Caco-2 (cell line): ENCODE data around the gene ANKRD9. TPM values are rescaled to one million over a fixed set of nuclear protein-coding genes. Genes with fewer than 3 reads are reported as not detected.

ENCODE experiments used
- BruUV-seq: library from RNA; stranded (reverse); fragments of 400-500 nt; replicated peaks from 2 replicates; lab custom pipeline; 2021; lab: Mats Ljungman, UMichigan
- CTCF ChIA-PET: fragments of 300-600 bp; sonication (Branson Sonifier 250); formaldehyde crosslinking; loops from one replicate; lab custom pipeline; 2022; ENCODE audit warnings: antibody characterized with exemption; lab: Charles Lee
- POLR2A ChIA-PET: fragments of 300-600 bp; sonication (Branson Sonifier 250); formaldehyde crosslinking; loops from one replicate; lab custom pipeline; 2022; ENCODE audit warnings: antibody characterized with exemption; lab: Charles Lee
- DNase-seq, 2 experiments: peaks; one replicate each; pipeline versions ENCODE4 v3.0.0 to v3.0.0-alpha.2; 2020 to 2022
- H3K27me3 ChIP-seq: replicated peaks from 2 replicates; pipeline ENCODE4 v1.6.0; 2011; ENCODE audit warnings: low read length; ENCODE audit not compliant: control insufficient read depth, insufficient read depth
- H3K36me3 ChIP-seq: 2 replicates; pipeline ENCODE4 v1.5.1; 2011; ENCODE audit warnings: low read length; ENCODE audit not compliant: control insufficient read depth, insufficient read depth
- H3K4me1 ChIP-seq: fragments of 250-450 bp; sonication (Bioruptor Pico); 2 replicates; pipeline ENCODE4 v1.5.1; 2020; ENCODE audit warnings: mild to moderate bottlenecking
- H3K4me3 ChIP-seq: 2 replicates; pipeline ENCODE4 v1.5.1; 2011; ENCODE audit warnings: low read depth, mild to moderate bottlenecking, control low read depth, low read length
- H3K9me3 ChIP-seq: fragments of 250-450 bp; sonication (Bioruptor Pico); 2 replicates; pipeline ENCODE4 v1.5.1; 2020; ENCODE audit warnings: mild to moderate bottlenecking, moderate library complexity
- H3K27ac Mint-ChIP-seq: one replicate; pipeline ENCODE4 v1.8.0; 2022; ENCODE audit warnings: mixed read lengths; ENCODE audit not compliant: unreplicated experiment
- H3K27me3 Mint-ChIP-seq: one replicate; pipeline ENCODE4 v1.8.0; 2022; ENCODE audit warnings: mixed read lengths; ENCODE audit not compliant: insufficient read depth, unreplicated experiment
- H3K36me3 Mint-ChIP-seq: one replicate; pipeline ENCODE4 v1.8.0; 2022; ENCODE audit warnings: mild to moderate bottlenecking, mixed read lengths; ENCODE audit not compliant: insufficient read depth, unreplicated experiment
- H3K4me1 Mint-ChIP-seq: one replicate; pipeline ENCODE4 v1.8.0; 2022; ENCODE audit warnings: low read depth, mixed read lengths; ENCODE audit not compliant: unreplicated experiment
- H3K4me3 Mint-ChIP-seq: one replicate; pipeline ENCODE4 v1.8.0; 2022; ENCODE audit warnings: mild to moderate bottlenecking, moderate library complexity, mixed read lengths; ENCODE audit not compliant: unreplicated experiment
- H3K9me3 Mint-ChIP-seq: one replicate; pipeline ENCODE4 v1.8.0; 2022; ENCODE audit warnings: mixed read lengths; ENCODE audit not compliant: unreplicated experiment
- intact Hi-C: fragments of 100-400 bp; cut with micrococcal nuclease; formaldehyde crosslinking; loops from one replicate; pipeline ENCODE4 v1.10.0; 2022; ENCODE audit not compliant: unreplicated experiment
- total RNA-seq: library from RNA; stranded (reverse); gene quantifications from 2 replicates; pipeline ENCODE4 v1.2.3, GENCODE V29; 2022
- TF ChIP-seq, protein P1 (sequence below), 2 experiments: fragments of 200-600 bp in 1 of 2; IDR thresholded peaks; 1 replicate in 1 of 2; 2 replicates in 1 of 2; pipeline versions ENCODE4 v1.5.1 to v1.8.0; 2011 to 2022; ENCODE audit warnings: antibody characterized with exemption in 1 of 2, control low read depth in 1 of 2, inconsistent platforms in 1 of 2, low read depth in 1 of 2, low read length in 1 of 2, mild to moderate bottlenecking in 1 of 2, moderate library complexity in 1 of 2; ENCODE audit not compliant: insufficient read depth in 1 of 2, severe bottlenecking in 1 of 2, unreplicated experiment in 1 of 2

ANKRD9 gene
- total RNA-seq, 1 experiment from 2014 or later: 15.0 TPM

DNA sequence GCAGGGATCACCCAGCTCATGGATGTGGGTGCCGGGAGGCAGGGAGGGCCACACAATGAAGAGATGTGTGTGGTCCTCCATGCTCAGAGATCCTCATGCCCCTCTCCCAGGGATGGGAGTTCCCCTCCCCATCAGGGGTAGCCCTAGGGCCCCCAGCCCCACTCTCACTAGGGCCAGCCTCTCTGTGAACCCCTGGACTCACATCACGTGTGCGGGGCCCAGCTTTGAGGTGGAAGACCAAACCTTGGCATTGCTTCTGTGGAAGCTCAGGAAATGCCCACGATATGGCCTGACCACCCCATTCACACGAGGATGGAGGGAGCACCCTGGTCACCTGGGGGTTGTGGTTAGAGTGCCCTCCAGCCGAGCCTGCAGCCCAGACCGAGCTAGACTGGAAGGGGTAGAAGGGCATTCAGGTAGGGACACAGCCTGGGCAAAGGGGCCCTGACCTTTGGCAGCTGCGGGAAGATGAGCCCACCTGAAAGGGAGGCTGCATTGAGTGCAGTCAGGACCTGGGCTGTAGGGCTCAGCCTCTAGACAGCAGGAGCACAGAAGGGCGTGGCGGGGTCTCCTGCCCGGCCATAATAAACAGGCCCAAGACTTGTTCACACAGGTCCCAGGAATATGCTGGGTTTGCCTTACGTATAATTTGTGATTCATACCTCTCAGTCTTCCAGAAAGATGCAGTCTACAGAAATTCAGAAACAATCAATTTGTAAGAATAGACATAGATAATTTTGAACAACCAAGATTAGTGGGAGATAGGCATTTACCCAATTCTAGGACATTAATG, 48.1 kb upstream of the ANKRD9 start:
- Histone ChIP-seq H3K4me1 (peaks cover 12% of the 10 kb centered on the region), H3K36me3 (no peaks in the 10 kb centered on the region), H3K4me3 (no peak overlapping the region), H3K9me3 (no peaks in the 10 kb centered on the region), H3K27me3 (no peaks in the 10 kb centered on the region)
- Mint-ChIP-seq H3K4me1 (no peaks in the 10 kb centered on the region), H3K27ac (no peak overlapping the region), H3K4me3 (no peak overlapping the region), H3K36me3 (no peaks in the 10 kb centered on the region), H3K27me3 (no peaks in the 10 kb centered on the region), H3K9me3 (no peaks in the 10 kb centered on the region)
- TF ChIP-seq, protein P1, sequence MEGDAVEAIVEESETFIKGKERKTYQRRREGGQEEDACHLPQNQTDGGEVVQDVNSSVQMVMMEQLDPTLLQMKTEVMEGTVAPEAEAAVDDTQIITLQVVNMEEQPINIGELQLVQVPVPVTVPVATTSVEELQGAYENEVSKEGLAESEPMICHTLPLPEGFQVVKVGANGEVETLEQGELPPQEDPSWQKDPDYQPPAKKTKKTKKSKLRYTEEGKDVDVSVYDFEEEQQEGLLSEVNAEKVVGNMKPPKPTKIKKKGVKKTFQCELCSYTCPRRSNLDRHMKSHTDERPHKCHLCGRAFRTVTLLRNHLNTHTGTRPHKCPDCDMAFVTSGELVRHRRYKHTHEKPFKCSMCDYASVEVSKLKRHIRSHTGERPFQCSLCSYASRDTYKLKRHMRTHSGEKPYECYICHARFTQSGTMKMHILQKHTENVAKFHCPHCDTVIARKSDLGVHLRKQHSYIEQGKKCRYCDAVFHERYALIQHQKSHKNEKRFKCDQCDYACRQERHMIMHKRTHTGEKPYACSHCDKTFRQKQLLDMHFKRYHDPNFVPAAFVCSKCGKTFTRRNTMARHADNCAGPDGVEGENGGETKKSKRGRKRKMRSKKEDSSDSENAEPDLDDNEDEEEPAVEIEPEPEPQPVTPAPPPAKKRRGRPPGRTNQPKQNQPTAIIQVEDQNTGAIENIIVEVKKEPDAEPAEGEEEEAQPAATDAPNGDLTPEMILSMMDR (IDR thresholded peaks at IDR 0.05; ENCODE audit: insufficient read depth in 1 of 2, low read depth in 1 of 2, low read length in 1 of 2, severe bottlenecking in 1 of 2, unreplicated experiment in 1 of 2): no peak
- ChIA-PET CTCF (interaction anchor here (0.7 kb wide), 1 partner anchor 17 kb away, joined by 3 read pairs; no protein-coding TSS in a partner anchor), POLR2A (no interaction called here)
- intact Hi-C loops: no loop called here
- no peak for DNase-seq
- BruUV-seq: no TSS peak

DNA sequence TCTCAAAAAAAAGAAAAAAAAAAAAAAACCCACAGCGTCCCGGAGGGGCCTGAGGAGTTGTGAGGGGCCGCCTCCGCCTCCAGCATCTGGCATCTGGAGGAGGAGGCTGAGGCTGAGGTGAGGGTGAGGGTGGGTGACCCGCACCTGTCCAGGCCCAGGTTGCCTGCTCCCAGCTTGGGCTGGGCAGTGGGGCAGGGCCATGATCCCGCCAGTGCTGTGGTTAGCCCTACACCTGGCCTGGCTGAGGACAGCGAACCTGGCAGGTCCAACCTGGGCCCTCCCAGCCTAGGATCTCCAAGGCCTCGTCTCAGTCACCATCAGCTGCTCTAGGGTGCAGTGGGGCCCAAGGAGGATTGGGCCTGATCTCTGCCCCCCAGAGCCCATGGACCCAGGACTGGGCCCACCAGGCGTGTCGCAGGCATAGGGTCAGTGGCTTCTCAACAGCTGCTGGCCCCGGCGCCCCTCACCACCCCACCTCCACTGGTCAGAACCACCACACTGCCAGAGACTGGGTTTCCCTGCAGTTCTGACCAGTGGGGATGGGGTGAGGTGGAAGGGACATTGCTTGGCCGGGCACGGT, 46.6 kb upstream of the ANKRD9 start:
- POLR2A ChIA-PET: no interaction called here
- Mint-ChIP-seq H3K27ac (no peak overlapping the region), H3K27me3 (no peaks in the 10 kb centered on the region), H3K4me3 (no peak overlapping the region), H3K9me3 (no peaks in the 10 kb centered on the region), H3K36me3 (no peaks in the 10 kb centered on the region), H3K4me1 (no peaks in the 10 kb centered on the region)
- TF ChIP-seq, protein P1 (IDR thresholded peaks at IDR 0.05; ENCODE audit: insufficient read depth in 1 of 2, low read depth in 1 of 2, low read length in 1 of 2, severe bottlenecking in 1 of 2, unreplicated experiment in 1 of 2): no peak
- Histone ChIP-seq H3K27me3 (no peaks in the 10 kb centered on the region), H3K36me3 (no peaks in the 10 kb centered on the region), H3K4me1 (peaks cover 25% of the 10 kb centered on the region), H3K9me3 (no peaks in the 10 kb centered on the region), H3K4me3 (no peak overlapping the region)
- CTCF ChIA-PET: no interaction called here
- no peak for DNase-seq
- intact Hi-C loops: no loop called here
- BruUV-seq: no TSS peak

GRCh38 chr14:102554821-102555819, 45.5 kb upstream of the ANKRD9 start:
- Histone ChIP-seq H3K36me3 (no peaks in the 10 kb centered on the region), H3K9me3 (no peaks in the 10 kb centered on the region), H3K4me1 (peaks cover 32% of the 10 kb centered on the region), H3K27me3 (no peaks in the 10 kb centered on the region), H3K4me3 (no peak overlapping the region)
- TF ChIP-seq, protein P1 (IDR thresholded peaks at IDR 0.05; ENCODE audit: insufficient read depth in 1 of 2, low read depth in 1 of 2, low read length in 1 of 2, severe bottlenecking in 1 of 2, unreplicated experiment in 1 of 2): no peak
- H3K4me1 Mint-ChIP-seq: no peaks in the 10 kb centered on the region
- BruUV-seq: no TSS peak
- no peak for DNase-seq
- no peak overlapping the region for H3K4me3 Mint-ChIP-seq
- no peaks in the 10 kb centered on the region for H3K36me3 Mint-ChIP-seq
- H3K27ac Mint-ChIP-seq: no peak overlapping the region
- H3K9me3 Mint-ChIP-seq: no peaks in the 10 kb centered on the region
- ChIA-PET CTCF (no interaction called here), POLR2A (no interaction called here)
- H3K27me3 Mint-ChIP-seq: no peaks in the 10 kb centered on the region
- intact Hi-C loops: no loop called here
